Stimulated activated CD4-positive, alpha-beta T cell treated with anti-CD3 and anti-CD28 coated beads, Interleukin-15, amount 100 ng/mL, for 1 hour (primary cell): Measurements from ENCODE around the gene DCAF6.
A peak's percentile ranks its signal among the peaks of the same experiment; 100 is the strongest.
"Not testable (repeated sequence)": the region's sequence is repeated elsewhere in the genome, so short reads cannot be mapped to it uniquely, and the experiment has no call there.

Source experiments
- DNase-seq, 2 donors: peaks; one replicate each; pipeline ENCODE4 v3.0.0-alpha.2; 2020; ENCODE audit warnings: low read depth in 1 of 2, low spot score in 1 of 2

The DCAF6 gene, protein sequence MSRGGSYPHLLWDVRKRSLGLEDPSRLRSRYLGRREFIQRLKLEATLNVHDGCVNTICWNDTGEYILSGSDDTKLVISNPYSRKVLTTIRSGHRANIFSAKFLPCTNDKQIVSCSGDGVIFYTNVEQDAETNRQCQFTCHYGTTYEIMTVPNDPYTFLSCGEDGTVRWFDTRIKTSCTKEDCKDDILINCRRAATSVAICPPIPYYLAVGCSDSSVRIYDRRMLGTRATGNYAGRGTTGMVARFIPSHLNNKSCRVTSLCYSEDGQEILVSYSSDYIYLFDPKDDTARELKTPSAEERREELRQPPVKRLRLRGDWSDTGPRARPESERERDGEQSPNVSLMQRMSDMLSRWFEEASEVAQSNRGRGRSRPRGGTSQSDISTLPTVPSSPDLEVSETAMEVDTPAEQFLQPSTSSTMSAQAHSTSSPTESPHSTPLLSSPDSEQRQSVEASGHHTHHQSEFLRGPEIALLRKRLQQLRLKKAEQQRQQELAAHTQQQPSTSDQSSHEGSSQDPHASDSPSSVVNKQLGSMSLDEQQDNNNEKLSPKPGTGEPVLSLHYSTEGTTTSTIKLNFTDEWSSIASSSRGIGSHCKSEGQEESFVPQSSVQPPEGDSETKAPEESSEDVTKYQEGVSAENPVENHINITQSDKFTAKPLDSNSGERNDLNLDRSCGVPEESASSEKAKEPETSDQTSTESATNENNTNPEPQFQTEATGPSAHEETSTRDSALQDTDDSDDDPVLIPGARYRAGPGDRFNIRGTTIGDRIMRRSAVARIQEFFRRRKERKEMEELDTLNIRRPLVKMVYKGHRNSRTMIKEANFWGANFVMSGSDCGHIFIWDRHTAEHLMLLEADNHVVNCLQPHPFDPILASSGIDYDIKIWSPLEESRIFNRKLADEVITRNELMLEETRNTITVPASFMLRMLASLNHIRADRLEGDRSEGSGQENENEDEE

DNA sequence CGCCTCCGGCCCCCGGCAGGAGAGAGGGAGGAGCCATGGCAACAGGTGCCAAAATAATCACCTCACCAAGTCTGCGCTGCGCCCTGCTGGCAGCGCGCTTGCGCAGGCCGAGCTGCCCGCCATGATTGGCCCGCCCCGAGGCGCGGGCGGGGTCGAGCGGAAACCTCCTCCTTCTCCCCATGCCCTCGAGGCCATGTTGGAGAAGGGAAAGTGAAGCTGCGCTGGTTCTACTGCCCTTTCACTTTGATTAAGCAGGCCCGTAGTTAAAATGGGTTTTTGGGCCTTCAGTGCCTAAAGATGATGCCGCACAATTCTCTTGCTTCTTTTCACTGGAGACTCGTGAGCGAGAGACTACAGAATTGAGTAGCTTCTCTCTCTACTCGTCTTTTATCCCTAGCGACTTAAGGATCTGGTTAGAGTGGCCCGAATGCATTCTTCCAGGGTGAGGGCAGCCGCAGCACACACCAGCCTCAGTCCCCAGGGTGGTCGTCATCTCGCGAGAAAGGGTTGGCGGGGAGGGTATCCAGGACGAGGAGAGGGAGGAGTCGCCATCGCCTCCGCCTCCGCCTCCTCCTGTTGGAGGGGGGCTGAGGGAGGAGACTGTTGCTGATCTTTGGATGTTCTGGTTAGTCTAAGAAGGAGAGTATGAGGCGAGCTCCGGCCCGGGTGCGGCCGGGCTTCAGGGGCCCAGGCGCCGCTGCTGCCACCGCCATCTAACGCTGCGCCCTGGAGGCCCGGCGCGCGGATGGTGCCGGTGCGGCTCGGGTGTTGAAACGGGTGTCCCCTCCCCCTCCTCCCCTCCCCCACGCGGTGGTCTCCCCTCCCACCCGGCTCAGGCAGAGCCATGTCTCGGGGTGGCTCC, at the start of gene DCAF6:
Gene DCAF6, plus strand, starts transcription at position 616 of the 862 bp plus-strand sequence. Its CDS starts 229 bp downstream, at position 845.
- peak; percentile 93 to 96 for DNase-seq

DNA sequence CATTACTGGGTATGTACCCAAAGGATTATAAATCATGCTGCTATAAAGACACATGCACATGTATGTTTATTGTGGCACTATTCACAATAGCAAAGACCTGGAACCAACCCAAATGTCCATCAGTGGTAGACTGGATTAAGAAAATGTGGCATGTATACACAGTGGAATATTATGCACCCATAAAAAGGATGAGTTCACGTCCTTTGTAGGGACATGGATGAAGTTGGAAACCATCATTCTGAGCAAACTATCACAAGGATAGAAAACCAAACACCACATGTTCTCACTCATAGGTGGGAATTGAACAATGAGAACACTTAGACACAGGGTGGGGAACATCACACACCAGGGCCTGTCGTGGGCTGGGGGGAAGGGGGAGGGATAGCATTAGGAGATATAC, 49.3 kb upstream of the DCAF6 start:
- DNase-seq, result not testable (repeated sequence)

DNA sequence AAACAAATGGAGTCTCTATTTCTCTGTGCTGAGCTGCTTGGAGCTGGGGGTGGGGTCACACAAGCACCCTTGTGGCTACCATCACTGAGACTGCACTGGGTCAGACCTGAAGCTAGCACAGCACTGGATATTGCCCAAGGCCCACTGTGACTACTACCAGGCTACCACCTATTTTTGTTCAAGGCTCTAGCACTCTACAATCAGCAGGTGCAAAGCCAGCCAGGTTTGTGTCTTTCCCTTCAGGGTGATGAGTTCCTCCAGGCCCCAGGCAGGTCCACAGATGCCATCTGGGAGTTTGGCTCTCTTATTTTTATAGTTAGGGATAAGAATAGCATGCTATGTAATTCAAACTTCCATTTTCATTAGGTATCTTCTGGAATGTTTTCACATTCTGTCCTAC, 46.1 kb upstream of the DCAF6 start:
- no peak for DNase-seq

DNA sequence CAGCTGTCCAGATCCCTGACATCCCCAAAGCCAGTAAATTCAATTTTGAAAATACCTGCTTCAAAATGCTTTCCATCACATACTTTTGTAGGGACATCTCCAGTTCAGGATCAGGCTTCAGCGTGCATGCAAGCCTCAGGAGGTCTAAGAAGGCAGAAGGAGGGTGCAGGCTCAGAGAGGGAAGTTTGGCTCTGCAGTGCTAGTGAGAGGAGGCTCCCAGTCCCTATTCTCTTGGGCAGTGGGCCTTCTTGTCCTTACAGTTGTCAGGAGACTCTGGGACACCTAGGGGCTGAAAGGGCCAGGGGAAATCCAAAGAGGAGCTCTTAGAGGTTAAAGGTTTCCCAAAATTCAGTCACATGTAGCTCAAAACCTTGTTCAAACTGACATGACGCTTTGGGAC, 42.7 kb upstream of the DCAF6 start:
- DNase-seq, result no peak

DNA sequence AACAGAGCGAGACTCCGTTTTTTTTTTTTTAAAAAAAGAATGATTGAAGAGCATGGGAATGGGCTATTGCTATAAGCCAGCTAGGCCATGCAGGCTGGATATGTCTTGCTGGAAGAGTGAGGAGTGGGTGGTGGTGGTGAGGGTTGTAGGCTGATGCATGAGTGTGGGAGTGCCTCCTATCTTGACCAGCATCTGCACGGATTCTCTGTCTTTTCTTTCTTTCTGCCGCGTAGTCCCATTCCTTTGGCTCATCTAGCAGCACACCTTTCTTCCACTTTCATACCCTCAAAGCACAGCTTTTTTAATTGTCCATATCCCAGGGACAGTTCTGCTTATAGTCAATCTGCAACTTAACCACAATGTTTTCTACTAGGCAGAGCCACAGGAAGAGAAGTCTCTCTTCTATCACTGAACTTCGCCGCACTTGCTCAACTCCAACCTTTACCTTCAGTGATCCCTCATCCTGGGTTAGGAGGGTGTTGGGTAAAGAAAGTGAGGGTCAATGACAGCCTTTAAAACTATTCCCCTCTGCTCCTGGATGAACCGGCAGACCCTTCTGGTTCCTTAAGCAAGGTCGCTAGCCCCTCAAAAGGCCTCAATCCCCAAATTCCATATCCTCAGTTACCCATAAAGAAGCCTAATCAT, 37.8 kb upstream of the DCAF6 start:
- no peak for DNase-seq

DNA sequence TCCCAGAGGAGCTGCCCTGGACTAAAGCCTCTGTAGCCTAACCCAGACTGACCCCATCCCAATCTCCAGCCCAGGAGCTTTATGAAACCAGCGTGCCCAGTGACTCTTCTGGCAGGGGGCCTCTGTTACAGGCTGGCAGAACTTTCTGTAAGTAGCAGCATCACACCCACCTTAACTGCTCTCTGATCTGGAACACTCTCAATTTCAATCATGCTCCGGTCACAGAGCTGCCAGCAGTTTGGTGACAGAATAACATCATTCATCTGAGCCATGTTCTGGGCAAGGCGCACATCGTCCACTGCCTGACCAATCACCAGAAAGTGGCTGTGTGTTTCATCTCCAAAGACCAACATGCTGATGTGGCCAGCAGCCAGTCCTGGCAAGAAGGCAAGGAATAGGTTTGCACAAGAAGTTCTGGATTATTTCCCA, 37.2 kb upstream of the DCAF6 start:
- DNase-seq, result no peak

DNA sequence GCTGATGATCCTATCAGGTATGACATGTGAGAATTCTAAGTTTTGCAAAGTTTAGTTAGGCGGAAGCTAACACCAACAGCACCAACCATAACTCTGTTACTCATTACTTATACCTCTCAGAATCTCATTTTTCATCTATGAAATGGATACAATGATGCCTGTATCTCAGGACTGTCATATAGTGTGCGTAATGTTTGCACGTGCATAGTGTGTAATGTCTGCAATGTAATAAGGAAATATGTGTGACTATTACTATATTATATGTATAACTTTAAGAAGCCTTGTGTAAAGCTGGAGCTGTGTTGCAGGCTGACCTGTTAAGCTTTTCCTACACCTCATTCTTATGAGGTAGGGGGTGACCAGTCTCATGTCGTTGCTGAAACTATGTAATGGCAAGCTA, 35.6 kb upstream of the DCAF6 start:
- no peak for DNase-seq

DNA sequence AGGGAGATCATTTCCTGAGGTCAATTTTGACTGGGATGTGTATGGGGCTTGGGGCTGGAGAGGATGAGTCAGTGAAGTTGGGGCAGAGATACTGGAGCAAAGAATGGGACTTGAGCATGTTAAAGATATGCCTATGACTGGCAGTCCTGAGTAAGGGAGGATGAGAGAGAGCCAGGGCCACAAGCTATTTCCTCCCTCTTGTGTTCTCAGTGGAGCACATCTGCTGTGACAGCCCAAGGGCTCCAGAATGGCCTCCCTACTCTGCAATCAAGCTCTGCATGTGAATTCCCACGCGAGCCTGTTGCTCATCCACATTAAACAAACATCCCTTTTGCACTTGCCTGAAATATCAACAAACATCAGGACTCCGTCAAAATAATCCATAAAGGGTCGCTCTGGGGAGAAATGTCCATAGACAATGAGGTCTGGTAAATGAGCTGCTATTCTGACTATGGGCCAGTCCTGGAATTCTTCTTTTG, 31.8 kb upstream of the DCAF6 start:
- DNase-seq, result no peak

DNA sequence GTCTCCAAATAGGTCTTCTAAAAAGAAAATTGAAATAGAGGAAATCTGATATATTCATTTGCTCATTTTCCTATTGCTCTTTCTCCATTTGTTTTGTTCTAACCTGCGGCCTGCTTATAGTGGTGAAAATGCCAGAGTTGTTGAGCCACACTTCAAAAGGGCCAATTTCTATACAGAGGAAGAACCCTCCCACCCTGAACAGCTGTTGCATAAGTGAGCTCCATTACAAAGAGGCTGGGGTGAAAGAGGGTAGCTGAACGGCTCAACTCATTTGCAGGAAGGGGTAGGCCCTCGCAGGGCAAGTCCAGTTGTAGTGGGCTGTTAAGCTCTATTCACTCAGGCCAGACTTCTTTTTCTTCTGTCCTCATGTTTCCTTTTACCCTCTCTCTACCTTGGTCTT, 31.3 kb upstream of the DCAF6 start:
- no peak for DNase-seq

DNA sequence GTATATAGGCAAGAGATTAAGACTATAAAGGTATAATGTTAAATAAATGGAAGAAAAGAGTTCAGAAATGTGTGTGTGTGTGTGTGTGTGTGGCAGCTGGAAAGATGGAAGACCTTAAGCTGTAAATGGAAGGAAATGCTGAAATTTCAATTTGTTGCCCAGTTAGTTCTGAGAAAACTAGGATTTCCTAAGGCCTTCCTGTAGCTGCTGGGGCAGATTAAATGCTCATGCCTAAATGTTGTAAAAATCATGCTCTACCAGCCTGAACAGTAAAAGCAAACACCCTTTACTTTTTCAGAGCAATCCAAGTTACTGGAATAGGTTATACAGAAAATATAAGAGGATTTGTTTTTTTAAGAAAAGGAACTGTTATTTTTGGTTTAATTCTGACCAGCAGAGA, 30.8 kb upstream of the DCAF6 start:
- DNase-seq, result no peak

DNA sequence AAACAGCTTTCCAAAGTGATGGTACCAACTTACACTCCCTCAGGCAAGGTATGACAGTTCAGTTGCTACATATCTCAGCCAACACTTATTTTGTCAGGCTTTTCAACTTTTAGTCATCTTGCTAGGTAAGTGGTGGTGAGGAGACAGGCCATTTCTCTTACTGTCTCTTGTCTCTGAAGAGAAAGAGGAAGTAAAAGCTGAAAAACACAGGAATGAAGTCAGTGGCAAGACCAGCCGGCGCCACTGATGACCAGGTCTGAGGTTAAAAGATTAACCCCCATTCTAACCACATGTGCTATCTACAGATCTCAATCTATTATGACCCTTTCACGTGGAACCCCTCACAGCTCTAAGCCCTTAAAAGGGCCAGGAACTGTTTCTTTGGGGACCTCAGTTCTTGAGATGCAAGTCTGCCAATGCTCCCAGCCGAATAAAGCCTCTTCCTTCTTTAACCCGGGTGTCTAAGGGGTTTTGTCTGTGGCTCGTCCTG, 26.7 kb upstream of the DCAF6 start:
- no peak for DNase-seq

DNA sequence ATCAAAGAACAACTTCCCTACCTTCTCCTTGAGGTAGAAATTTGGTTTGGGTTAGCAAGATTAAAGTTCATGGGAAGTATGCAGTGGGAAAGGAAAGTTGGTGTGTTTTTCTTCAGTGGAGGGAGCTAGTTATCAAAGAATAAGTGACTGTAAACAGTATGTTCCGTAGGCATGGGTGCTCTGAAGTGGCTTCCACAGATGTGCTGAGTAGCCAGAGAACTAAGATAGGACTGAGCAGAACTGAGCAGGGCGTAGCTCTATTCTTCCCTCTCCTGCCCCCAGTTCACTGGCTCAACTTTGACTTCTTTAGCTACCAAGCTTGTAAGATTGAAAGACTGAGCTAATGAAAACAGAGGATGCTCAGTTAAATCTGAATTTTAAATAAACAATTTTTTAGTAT, 26.0 kb upstream of the DCAF6 start:
- DNase-seq, result no peak

DNA sequence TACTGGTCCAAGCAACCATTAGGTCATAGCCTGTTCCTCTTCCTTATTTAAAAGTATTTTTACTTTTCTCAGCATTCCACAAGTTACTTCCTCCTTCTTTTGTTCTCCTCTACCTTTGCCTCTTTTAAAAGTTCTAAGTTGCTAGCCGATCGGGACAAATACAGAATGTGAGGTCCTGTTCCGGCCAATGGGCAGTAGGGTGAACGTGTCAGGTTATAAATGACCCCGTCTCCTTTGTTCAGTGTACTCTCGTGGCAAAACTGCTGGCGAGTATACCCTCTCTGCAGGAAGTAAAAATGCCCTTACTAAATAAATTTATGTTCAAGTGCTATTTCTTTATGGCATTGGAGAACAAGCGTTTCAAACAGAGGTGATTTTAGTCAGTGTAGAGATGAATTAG, 25.1 kb upstream of the DCAF6 start:
- DNase-seq, result no peak

DNA sequence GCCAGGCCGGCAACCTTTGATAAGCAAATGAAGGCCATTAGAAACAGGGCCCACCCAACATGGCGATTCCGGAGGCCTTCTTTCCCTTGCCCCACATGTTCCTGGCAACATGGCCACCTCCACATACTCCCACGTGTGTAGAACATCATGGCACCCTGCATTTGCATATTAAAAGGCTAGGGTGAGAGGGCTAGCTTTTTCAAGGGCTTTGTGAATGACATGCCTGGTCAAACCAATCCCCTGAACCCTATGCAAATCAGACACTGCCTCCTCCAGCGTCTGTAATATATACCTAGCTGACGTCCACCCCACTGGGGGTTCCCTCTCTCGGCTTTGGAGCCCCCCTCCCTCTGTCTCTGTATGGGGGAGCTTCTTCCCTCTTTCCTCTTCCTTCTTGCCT, 24.2 kb upstream of the DCAF6 start:
- DNase-seq, result no peak

DNA sequence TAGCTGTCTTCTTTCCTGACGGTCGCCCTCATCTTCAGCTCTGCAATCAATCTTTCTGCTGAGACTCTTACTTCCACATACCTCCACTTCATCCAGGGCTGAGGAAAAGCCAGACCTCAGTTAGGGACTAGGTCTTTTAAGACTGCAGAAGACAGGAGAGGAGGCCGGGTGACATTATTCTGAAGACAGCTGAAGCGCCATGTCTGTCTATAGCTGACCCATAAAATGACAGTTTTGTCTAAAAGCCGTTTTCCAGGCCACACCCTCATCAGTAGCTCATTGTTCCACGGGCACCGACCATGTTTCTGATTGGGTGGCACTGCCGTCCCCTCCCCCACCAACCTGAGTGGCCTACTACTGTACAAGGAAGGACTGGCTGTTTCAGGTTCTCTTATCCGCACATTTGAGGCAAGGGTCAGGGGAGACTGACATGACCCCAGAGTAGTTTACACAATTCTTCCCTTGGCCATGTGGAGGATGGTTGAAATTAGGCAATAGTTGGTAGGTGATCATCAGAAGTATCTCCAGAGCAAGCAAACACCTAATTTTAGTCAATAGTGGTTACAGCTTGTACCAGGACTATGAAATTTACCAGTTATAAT, 22.5 kb upstream of the DCAF6 start, which contains the start of gene ADCY10:
Gene ADCY10, minus strand, starts transcription at position 240 of the 602 bp plus-strand sequence. CDS start 8,994 bp downstream, outside the sequence.
- no peak for DNase-seq

DNA sequence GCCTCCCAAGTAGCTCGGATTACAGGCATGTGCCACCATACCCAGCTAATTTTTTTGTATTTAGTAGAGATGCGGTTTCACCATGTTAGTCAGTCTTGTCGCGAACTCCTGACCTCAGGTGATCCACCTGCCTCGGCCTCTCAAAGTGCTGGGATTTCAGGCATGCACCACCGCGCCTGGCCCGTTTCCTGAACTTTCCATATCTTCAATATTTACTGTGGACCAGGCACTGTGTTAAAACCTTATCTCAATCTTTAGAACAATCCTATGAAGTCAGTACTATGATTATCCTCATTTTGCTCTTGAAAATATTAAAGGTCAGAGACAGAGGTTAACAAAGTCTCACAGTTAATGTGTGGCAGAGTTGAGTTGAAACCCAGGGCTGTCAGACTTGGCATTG, 20.9 kb upstream of the DCAF6 start:
- no peak for DNase-seq

DNA sequence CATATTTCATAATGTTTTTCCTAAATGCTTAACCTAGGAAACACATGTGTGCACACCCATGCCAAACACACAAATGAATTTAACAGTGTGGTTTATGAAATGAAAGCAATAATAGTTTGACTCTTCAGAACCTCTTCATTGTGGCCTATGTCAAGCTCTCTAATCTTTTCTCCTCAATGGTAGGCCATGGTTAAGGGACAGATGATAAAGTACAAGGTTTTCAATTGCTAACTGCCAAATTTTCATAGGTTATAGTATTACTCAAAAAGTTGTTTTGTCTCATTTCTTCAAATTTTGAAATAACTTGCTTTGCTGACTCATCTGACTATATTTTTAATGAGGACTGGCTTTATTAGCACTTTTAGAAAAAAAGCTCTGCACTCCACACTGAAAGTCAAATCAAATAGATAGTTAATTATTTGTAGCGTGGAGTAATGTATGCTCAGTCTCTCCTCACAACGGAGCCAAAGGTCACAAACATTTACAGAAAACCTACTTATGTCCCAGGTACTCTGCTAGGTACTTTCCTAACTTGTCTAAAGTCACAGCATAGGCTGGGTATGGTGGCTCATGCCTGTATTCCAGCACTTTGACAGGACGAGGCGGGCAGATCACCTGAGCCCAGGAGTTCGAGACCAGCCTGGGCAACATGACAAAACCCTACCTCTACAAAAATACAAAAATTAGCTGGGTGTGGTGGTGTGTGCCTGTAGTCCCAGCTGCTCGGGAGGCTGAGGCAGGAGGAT, 19.5 kb upstream of the DCAF6 start:
- DNase-seq, result no peak

DNA sequence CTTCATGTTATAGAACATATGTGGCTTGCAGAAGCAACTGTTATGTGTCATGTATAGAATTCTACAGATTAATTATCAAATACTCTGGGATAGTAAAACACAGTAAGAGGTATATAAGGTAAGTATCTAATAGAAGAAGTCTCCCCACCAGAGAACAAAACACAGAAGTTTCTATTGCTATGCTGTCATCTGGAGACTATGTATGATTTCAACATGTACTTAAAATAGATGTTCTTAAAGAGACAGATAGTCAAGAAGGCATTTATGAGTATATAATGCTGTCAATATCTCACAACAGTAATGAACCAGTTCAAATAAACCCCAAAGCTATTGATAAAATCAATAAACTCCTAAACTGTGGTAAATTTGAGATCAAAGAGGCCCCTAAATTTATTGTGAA, 14.5 kb upstream of the DCAF6 start:
- no peak for DNase-seq

DNA sequence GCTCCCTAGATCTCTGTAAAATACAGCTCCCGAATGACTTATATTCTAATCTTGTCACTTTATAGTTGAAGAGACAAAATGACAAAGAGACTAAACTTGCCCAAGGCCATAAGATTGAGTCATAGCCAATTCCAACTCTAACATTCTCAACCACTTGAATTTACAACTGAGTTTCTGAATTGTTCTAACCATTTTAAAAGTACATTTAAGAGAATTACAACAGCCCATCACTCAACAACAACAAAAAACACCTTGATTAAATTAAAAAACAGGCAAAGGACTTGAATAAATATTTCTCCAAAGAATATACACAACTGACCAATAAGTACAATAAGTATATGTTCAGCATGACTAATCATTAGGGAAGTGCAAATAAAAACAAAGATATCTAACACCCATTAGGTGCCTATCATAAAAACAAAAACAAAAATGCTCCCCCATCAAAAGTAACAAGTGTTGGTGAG, 13.8 kb upstream of the DCAF6 start:
- no peak for DNase-seq
